Activated CD4-positive, alpha-beta memory T cell treated with anti-CD3 and anti-CD28 coated beads, Interleukin-2, amount 10 ng/mL, durations not matched to agents 7 days and 5 days (primary cell): ENCODE results near the gene PCDHB13. TPM values are rescaled to one million over a fixed set of nuclear protein-coding genes. Genes with fewer than 3 reads are reported as not detected.
"Not testable (repeated sequence)": the region's sequence is repeated elsewhere in the genome, so short reads cannot be mapped to it uniquely, and the experiment has no call there.

Experiments used
- CTCF ChIA-PET: fragments of 350-600 bp; sonication (Branson Sonifier 250); formaldehyde crosslinking; loops from one replicate; lab custom pipeline; 2021; ENCODE audit warnings: antibody characterized with exemption, inconsistent platforms; lab: Charles Lee
- POLR2A ChIA-PET: fragments of 350-600 bp; sonication (Branson Sonifier 250); formaldehyde crosslinking; loops from one replicate; lab custom pipeline; 2021; ENCODE audit warnings: antibody characterized with exemption; lab: Charles Lee
- DNase-seq: peaks from one replicate; pipeline ENCODE4 v3.0.0-alpha.2; 2020
- H3K27ac Mint-ChIP-seq: one replicate; pipeline ENCODE4 v1.8.0; 2021; ENCODE audit warnings: mild to moderate bottlenecking, mixed read lengths
- H3K27me3 Mint-ChIP-seq: one replicate; pipeline ENCODE4 v1.8.0; 2021; ENCODE audit warnings: mixed read lengths
- H3K36me3 Mint-ChIP-seq: one replicate; pipeline ENCODE4 v1.8.0; 2021; ENCODE audit warnings: low read depth, mixed read lengths
- H3K4me1 Mint-ChIP-seq: one replicate; pipeline ENCODE4 v1.8.0; 2021; ENCODE audit warnings: mixed read lengths
- H3K4me3 Mint-ChIP-seq: one replicate; pipeline ENCODE4 v1.8.0; 2021; ENCODE audit warnings: mild to moderate bottlenecking, mixed read lengths
- H3K9me3 Mint-ChIP-seq: one replicate; pipeline ENCODE4 v1.8.0; 2021; ENCODE audit warnings: mixed read lengths
- total RNA-seq, 2 experiments: library from RNA; stranded (reverse); gene quantifications; one replicate each; pipeline ENCODE4 v1.2.3, GENCODE V29; 2021

Gene PCDHB13
- total RNA-seq, 2 experiments from 2014 or later, result not detected

DNA sequence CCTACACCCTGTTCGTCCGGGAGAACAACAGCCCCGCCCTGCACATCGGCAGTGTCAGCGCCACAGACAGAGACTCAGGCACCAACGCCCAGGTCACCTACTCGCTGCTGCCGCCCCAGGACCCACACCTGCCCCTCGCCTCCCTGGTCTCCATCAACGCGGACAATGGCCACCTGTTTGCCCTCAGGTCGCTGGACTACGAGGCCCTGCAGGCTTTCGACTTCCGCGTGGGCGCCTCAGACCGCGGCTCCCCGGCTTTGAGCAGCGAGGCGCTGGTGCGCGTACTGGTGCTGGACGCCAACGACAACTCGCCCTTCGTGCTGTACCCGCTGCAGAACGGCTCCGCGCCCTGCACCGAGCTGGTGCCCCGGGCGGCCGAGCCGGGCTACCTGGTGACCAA is 25.0 kb upstream of the PCDHB13 start:
- H3K27ac Mint-ChIP-seq, POLR2A ChIA-PET, H3K27me3 Mint-ChIP-seq, CTCF ChIA-PET, H3K4me1 Mint-ChIP-seq, H3K4me3 Mint-ChIP-seq, DNase-seq, H3K36me3 Mint-ChIP-seq: not testable (repeated sequence)
- peaks cover 20% of the 10 kb centered on the region for H3K9me3 Mint-ChIP-seq

DNA sequence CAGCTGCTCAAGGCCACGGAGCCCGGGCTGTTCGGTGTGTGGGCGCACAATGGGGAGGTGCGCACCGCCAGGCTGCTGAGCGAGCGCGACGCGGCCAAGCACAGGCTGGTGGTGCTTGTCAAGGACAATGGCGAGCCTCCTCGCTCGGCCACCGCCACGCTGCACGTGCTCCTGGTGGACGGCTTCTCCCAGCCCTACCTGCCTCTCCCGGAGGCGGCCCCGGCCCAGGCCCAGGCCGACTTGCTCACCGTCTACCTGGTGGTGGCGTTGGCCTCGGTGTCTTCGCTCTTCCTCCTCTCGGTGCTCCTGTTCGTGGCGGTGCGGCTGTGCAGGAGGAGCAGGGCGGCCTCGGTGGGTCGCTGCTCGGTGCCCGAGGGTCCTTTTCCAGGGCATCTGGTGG is 24.6 kb upstream of the PCDHB13 start:
- DNase-seq, H3K27ac Mint-ChIP-seq, H3K4me1 Mint-ChIP-seq, H3K36me3 Mint-ChIP-seq, H3K27me3 Mint-ChIP-seq, POLR2A ChIA-PET, H3K4me3 Mint-ChIP-seq, CTCF ChIA-PET: not testable (repeated sequence)
- H3K9me3 Mint-ChIP-seq, result peaks cover 20% of the 10 kb centered on the region

DNA sequence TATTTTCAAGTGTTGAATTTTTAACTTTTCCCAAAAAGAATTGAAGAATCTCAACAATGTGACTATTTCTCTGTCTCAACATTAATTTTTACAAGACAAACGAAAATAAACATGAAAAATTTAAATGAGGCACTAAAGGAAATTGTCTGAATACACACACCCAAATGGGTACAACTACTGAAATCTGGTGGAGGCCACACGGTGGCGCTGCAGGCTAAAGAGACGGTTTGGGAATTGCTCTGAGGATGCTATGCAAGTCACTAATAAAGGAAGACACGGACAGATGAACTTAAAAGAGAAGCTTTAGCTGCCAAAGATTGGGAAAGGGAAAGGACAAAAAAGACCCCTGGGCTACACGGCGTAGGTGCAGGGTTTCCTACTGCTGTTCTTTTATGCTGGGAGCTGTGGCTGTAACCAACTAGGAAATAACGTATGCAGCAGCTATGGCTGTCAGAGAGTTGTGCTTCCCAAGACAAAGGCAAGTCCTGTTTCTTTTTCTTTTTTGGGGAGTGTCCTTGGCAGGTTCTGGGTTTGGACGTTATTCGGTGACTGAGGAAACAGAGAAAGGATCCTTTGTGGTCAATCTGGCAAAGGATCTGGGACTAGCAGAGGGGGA is 21.5 kb upstream of the PCDHB13 start, which contains the start of gene PCDHB10:
Gene PCDHB10 (plus strand): TSS at position 244 of the 616 bp plus-strand sequence. CDS start 200 bp downstream, at position 444.
- Mint-ChIP-seq H3K9me3 (peaks cover 21% of the 10 kb centered on the region), H3K27ac (no peak within 1 kb of the TSS), H3K4me3 (no peak within 1 kb of the TSS), H3K4me1 (no peaks in the 10 kb centered on the region), H3K36me3 (peaks cover 3% of the 10 kb centered on the region), H3K27me3 (peaks cover 10% of the 10 kb centered on the region)
- ChIA-PET CTCF (interaction anchor here (1.2 kb wide), 1 partner anchor 15 kb away, joined by 3 read pairs; the partner anchor contains the start of gene PCDHB8), POLR2A (no interaction called here)
- peak; percentile 29 for DNase-seq

DNA sequence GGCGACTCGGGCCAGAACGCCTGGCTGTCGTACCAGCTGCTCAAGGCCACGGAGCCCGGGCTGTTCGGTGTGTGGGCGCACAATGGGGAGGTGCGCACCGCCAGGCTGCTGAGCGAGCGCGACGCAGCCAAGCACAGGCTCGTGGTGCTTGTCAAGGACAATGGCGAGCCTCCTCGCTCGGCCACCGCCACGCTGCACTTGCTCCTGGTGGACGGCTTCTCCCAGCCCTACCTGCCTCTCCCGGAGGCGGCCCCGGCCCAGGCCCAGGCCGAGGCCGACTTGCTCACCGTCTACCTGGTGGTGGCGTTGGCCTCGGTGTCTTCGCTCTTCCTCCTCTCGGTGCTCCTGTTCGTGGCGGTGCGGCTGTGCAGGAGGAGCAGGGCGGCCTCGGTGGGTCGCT is 19.4 kb upstream of the PCDHB13 start:
- H3K27ac Mint-ChIP-seq, H3K4me1 Mint-ChIP-seq, H3K27me3 Mint-ChIP-seq, POLR2A ChIA-PET, H3K4me3 Mint-ChIP-seq, H3K36me3 Mint-ChIP-seq, DNase-seq, CTCF ChIA-PET: not testable (repeated sequence)
- H3K9me3 Mint-ChIP-seq, result peaks cover 18% of the 10 kb centered on the region

DNA sequence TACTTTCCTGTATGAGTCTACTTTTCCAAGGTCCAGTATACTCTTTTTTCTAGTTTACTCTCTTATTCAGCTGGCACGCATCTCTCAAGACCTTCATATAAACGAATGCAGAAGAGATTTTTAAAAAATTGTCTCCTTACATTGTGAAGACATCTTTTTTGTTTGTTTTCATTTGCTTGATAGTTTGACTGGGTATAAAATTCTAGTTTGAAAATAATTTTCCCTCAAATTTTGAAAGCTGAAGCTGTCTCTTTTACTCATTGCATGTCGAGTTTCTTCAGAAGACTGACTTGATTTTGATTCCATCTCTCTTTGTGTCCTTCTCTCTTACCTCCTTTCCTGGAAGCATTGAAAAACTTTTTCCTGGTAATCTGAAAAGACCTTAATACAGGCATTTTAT is 17.4 kb upstream of the PCDHB13 start:
- H3K4me1 Mint-ChIP-seq, result no peaks in the 10 kb centered on the region
- POLR2A ChIA-PET, result no interaction called here
- H3K4me3 Mint-ChIP-seq, result no peak overlapping the region
- DNase-seq, result no peak
- no peak overlapping the region for H3K27ac Mint-ChIP-seq
- H3K9me3 Mint-ChIP-seq, result peaks cover 22% of the 10 kb centered on the region
- CTCF ChIA-PET, result interaction anchor here (1.5 kb wide), 1 partner anchor 10 kb away, joined by 4 read pairs; the partner anchor contains the start of gene PCDHB9
- H3K27me3 Mint-ChIP-seq, result peaks cover 7% of the 10 kb centered on the region
- H3K36me3 Mint-ChIP-seq, result no peaks in the 10 kb centered on the region

DNA sequence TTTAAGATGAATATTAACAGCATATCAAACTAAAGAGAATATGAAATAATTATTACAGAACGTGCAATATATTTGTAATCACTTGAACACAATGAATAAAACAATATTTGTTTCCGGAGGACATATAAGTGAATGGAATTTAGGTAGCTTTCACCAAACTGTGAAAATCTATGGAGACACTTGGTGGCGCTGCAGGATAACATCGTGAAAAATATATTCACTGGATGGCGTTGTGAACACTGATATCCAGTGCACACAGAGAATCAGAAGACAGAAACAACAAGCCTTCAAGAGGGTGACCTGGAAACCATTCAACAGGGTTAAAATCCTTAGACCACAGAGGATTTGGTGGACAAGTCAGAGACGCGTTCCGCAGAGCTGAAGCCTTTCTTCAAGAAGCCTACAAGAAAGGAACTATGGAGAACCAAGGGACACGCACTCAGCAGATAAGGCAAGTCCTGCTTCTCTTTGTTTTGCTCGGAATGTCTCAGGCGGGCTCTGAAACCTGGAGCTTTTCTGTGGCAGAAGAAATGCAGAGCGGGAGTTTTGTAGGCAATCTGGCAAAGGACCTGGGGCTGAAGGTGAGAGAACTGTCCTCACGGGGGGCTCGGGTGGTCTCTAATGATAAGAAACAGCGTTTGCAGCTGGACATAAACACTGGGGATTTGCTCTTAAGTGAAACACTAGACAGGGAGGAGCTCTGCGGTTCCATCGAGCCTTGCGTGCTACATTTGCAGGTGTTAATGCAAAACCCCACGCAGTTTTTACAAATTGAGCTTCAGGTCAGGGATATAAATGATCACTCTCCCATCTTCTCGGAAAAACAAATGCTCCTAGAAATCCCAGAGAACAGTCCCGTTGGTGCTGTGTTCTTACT is 14.1 kb upstream of the PCDHB13 start, which contains the start of gene PCDHB11:
Gene PCDHB11 (plus strand): TSS at position 269 of the 877 bp plus-strand sequence. CDS start 148 bp downstream, at position 417.
- ChIA-PET POLR2A (no interaction called here), CTCF (interaction anchor here (1.0 kb wide), 1 partner anchor 218 kb away, joined by 3 read pairs; the partner anchor contains the start of gene PCDHGB7)
- Mint-ChIP-seq H3K27ac (no peak within 1 kb of the TSS), H3K4me1 (no peaks in the 10 kb centered on the region), H3K4me3 (no peak within 1 kb of the TSS), H3K9me3 (peaks cover 14% of the 10 kb centered on the region), H3K27me3 (no peaks in the 10 kb centered on the region), H3K36me3 (peaks cover 2% of the 10 kb centered on the region)
- no peak for DNase-seq

DNA sequence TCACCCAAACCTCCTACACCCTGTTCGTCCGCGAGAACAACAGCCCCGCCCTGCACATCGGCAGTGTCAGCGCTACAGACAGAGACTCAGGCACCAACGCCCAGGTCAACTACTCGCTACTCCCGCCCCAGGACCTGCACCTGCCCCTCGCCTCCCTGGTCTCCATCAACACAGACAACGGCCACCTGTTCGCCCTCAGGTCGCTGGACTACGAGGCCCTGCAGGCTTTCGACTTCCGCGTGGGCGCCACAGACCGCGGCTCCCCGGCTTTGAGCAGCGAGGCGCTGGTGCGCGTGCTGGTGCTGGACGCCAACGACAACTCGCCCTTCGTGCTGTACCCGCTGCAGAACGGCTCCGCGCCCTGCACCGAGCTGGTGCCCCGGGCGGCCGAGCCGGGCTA is 12.6 kb upstream of the PCDHB13 start:
- H3K9me3 Mint-ChIP-seq, result peaks cover 13% of the 10 kb centered on the region
- H3K4me1 Mint-ChIP-seq, H3K27ac Mint-ChIP-seq, H3K36me3 Mint-ChIP-seq, POLR2A ChIA-PET, H3K4me3 Mint-ChIP-seq, CTCF ChIA-PET, H3K27me3 Mint-ChIP-seq, DNase-seq: not testable (repeated sequence)

DNA sequence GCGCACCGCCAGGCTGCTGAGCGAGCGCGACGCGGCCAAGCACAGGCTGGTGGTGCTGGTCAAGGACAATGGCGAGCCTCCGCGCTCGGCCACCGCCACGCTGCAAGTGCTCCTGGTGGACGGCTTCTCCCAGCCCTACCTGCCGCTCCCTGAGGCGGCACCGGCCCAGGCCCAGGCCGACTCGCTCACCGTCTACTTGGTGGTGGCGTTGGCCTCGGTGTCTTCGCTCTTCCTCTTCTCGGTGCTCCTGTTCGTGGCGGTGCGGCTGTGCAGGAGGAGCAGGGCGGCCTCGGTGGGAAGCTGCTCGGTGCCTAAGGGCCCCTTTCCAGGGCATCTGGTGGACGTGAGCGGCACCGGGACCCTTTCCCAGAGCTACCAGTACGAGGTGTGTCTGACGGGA is 12.1 kb upstream of the PCDHB13 start:
- H3K27ac Mint-ChIP-seq, POLR2A ChIA-PET, H3K4me3 Mint-ChIP-seq, DNase-seq, H3K9me3 Mint-ChIP-seq, H3K36me3 Mint-ChIP-seq, H3K4me1 Mint-ChIP-seq, H3K27me3 Mint-ChIP-seq, CTCF ChIA-PET: not testable (repeated sequence)

DNA sequence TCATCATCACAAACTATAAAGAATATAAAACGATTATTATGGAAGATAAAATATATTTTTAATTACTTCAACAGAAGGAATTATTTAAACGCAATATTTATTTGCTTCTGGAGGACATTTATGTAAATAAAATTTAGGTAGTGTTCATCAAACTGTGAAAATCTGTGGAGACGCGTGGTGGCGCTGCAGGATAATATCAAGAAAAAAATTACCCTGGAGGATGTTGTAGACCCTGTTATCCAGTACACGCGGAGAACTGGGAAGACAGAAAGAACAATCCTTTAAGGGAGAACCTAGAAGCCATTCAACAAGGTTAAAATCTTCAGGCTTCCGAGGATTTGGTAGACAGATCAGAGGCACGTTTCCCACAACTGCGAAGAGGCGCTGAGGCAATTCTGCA is 5.2 kb upstream of the PCDHB13 start, which contains the start of gene PCDHB12:
Gene PCDHB12 (plus strand): TSS at position 242 of the 400 bp plus-strand sequence. CDS start 189 bp downstream, outside the sequence.
- no peak within 1 kb of the TSS for H3K4me3 Mint-ChIP-seq
- CTCF ChIA-PET, result no interaction called here
- POLR2A ChIA-PET, result no interaction called here
- H3K36me3 Mint-ChIP-seq, result no peaks in the 10 kb centered on the region
- H3K9me3 Mint-ChIP-seq, result no peaks in the 10 kb centered on the region
- H3K27me3 Mint-ChIP-seq, result peaks cover 5% of the 10 kb centered on the region
- no peak for DNase-seq
- H3K4me1 Mint-ChIP-seq, result no peaks in the 10 kb centered on the region
- H3K27ac Mint-ChIP-seq, result no peak within 1 kb of the TSS

DNA sequence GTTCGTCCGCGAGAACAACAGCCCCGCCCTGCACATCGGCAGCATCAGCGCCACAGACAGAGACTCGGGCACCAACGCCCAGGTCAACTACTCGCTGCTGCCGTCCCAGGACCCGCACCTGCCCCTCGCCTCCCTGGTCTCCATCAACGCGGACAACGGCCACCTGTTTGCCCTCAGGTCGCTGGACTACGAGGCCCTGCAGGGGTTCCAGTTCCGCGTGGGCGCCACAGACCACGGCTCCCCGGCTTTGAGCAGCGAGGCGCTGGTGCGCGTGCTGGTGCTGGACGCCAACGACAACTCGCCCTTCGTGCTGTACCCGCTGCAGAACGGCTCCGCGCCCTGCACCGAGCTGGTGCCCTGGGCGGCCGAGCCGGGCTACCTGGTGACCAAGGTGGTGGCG is 3.4 kb upstream of the PCDHB13 start:
- POLR2A ChIA-PET, H3K4me1 Mint-ChIP-seq, DNase-seq, H3K27ac Mint-ChIP-seq, H3K9me3 Mint-ChIP-seq, H3K36me3 Mint-ChIP-seq, CTCF ChIA-PET, H3K4me3 Mint-ChIP-seq: not testable (repeated sequence)
- peaks cover 15% of the 10 kb centered on the region for H3K27me3 Mint-ChIP-seq

DNA sequence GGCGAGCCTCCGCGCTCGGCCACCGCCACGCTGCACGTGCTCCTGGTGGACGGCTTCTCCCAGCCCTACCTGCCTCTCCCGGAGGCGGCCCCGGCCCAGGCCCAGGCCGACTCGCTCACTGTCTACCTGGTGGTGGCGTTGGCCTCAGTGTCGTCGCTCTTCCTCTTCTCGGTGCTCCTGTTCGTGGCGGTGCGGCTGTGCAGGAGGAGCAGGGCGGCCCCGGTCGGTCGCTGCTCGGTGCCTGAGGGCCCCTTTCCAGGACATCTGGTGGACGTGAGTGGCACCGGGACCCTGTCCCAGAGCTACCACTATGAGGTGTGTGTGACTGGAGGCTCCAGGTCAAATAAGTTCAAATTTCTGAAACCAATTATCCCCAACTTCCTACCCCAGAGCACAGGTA is 2.9 kb upstream of the PCDHB13 start:
- CTCF ChIA-PET, result not testable (repeated sequence)

DNA sequence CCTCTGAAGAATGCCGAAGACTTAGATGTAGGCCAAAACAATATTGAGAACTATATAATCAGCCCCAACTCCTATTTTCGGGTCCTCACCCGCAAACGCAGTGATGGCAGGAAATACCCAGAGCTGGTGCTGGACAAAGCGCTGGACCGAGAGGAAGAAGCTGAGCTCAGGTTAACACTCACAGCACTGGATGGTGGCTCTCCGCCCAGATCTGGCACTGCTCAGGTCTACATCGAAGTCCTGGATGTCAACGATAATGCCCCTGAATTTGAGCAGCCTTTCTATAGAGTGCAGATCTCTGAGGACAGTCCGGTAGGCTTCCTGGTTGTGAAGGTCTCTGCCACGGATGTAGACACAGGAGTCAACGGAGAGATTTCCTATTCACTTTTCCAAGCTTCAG is 864 bp downstream of the PCDHB13 start:
- CTCF ChIA-PET, result interaction anchor here (0.7 kb wide), 1 partner anchor 36 kb away, joined by 3 read pairs; no protein-coding TSS in a partner anchor
- DNase-seq, H3K4me3 Mint-ChIP-seq, H3K4me1 Mint-ChIP-seq, POLR2A ChIA-PET, H3K36me3 Mint-ChIP-seq, H3K27ac Mint-ChIP-seq: not testable (repeated sequence)
- Mint-ChIP-seq H3K27me3 (peaks cover 16% of the 10 kb centered on the region), H3K9me3 (peaks cover 23% of the 10 kb centered on the region)

More for the DNA sequence above, 2.9 kb upstream of the PCDHB13 start:
- POLR2A ChIA-PET, H3K36me3 Mint-ChIP-seq, H3K4me1 Mint-ChIP-seq, H3K9me3 Mint-ChIP-seq, DNase-seq, H3K4me3 Mint-ChIP-seq, H3K27ac Mint-ChIP-seq: not testable (repeated sequence)
- H3K27me3 Mint-ChIP-seq, result peaks cover 16% of the 10 kb centered on the region

DNA sequence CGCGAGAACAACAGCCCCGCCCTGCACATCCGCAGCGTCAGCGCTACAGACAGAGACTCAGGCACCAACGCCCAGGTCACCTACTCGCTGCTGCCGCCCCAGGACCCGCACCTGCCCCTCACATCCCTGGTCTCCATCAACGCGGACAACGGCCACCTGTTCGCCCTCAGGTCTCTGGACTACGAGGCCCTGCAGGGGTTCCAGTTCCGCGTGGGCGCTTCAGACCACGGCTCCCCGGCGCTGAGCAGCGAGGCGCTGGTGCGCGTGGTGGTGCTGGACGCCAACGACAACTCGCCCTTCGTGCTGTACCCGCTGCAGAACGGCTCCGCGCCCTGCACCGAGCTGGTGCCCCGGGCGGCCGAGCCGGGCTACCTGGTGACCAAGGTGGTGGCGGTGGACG is 1.8 kb downstream of the PCDHB13 start:
- CTCF ChIA-PET, H3K4me1 Mint-ChIP-seq, H3K4me3 Mint-ChIP-seq, POLR2A ChIA-PET, H3K27ac Mint-ChIP-seq, DNase-seq, H3K36me3 Mint-ChIP-seq: not testable (repeated sequence)
- Mint-ChIP-seq H3K27me3 (peaks cover 14% of the 10 kb centered on the region), H3K9me3 (peaks cover 25% of the 10 kb centered on the region)
